Thoracic aorta (tissue), 2 donors: ENCODE data around the gene CDH26. TPM values are rescaled to one million over a fixed set of nuclear protein-coding genes. Genes with fewer than 3 reads are reported as not detected.
A peak's percentile ranks its signal among the peaks of the same experiment; 100 is the strongest.

Experiments
- ATAC-seq: fragments of 150-250 bp; one replicate; pipeline ENCODE4 v1.8.0; 2017; ENCODE audit warnings: low read depth; ENCODE audit not compliant: insufficient number of reproducible peaks, low FRiP score
- DNase-seq: peaks from one replicate; pipeline ENCODE4 v3.0.0-alpha.2; 2020; ENCODE audit warnings: low spot score
- H3K27ac ChIP-seq, 2 donors: fragments of 200-600 bp; sonication (generic); 1 replicate in 1 of 2; 2 replicates in 1 of 2; pipeline ENCODE4 v1.5.1; 2016; ENCODE audit warnings: mild to moderate bottlenecking in 2 of 2, moderate library complexity in 2 of 2
- H3K27me3 ChIP-seq: fragments of 200-600 bp; sonication (generic); replicated peaks from 2 replicates; pipeline ENCODE4 v1.6.0; 2016; ENCODE audit warnings: mild to moderate bottlenecking; ENCODE audit not compliant: insufficient read depth
- H3K36me3 ChIP-seq: fragments of 200-600 bp; sonication (generic); one replicate; pipeline ENCODE4 v1.5.1; 2016
- H3K4me1 ChIP-seq, 2 donors: fragments of 200-600 bp; sonication (generic); 1 replicate in 1 of 2; 2 replicates in 1 of 2; pipeline versions ENCODE4 v1.5.1 to v1.6.0; 2016; ENCODE audit warnings: low read depth in 2 of 2, mild to moderate bottlenecking in 1 of 2; ENCODE audit not compliant: control insufficient read depth in 1 of 2
- H3K4me3 ChIP-seq: fragments of 200-600 bp; sonication (generic); 2 replicates; pipeline ENCODE4 v1.5.1; 2016; ENCODE audit warnings: mild to moderate bottlenecking
- H3K9me3 ChIP-seq: fragments of 200-600 bp; sonication (generic); 2 replicates; pipeline ENCODE4 v1.5.1; 2016
- total RNA-seq, 2 donors: library from RNA; depleted of rRNA; stranded (reverse); fragments of >200 nt; gene quantifications; one replicate each; pipeline versions ENCODE4 v1.1.0 to v1.2.3, GENCODE V29; 2016
- TF ChIP-seq, protein P1 (sequence below): fragments of 200-600 bp; sonication (generic); IDR thresholded peaks from one replicate; pipeline ENCODE4 v1.5.1; 2019; ENCODE audit warnings: antibody characterized with exemption

Gene CDH26
- total RNA-seq, 2 donors from 2014 or later, result 2.3 to 2.5 TPM

DNA sequence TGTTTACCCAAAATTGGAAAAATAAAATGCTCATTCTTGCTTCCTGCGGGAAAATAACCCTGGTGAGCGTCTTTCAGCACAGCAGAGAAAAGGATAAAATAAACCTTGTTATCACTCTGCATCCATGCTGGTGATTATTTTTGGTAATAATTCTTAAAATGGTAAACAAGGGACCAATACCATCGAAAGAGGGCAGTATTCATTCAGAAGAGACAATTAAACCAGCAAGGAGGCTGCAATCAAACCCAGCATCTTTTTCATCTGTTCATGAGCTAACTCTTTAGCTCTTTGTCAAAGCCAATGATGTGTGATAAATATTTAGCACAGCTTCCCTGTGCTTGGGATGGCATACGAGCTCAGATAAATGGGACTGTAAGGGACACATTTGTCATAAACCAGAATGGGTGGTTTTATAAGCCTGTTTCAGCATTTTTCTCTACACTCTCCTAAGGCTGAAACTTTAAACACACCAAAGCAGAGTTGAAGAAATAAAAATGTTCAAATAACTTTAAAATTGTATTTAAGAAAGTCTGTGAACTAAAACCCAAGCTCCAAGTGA lies 34.4 kb downstream of the CDH26 start:
- no peak for DNase-seq
- H3K27ac ChIP-seq, result no peak overlapping the region
- peaks cover 0 to 10% of the 10 kb centered on the region in 2 donors for H3K4me1 ChIP-seq
- H3K4me3 ChIP-seq, result no peak overlapping the region
- no peaks in the 10 kb centered on the region for H3K27me3 ChIP-seq
- H3K9me3 ChIP-seq, result no peaks in the 10 kb centered on the region
- TF ChIP-seq, protein P1, sequence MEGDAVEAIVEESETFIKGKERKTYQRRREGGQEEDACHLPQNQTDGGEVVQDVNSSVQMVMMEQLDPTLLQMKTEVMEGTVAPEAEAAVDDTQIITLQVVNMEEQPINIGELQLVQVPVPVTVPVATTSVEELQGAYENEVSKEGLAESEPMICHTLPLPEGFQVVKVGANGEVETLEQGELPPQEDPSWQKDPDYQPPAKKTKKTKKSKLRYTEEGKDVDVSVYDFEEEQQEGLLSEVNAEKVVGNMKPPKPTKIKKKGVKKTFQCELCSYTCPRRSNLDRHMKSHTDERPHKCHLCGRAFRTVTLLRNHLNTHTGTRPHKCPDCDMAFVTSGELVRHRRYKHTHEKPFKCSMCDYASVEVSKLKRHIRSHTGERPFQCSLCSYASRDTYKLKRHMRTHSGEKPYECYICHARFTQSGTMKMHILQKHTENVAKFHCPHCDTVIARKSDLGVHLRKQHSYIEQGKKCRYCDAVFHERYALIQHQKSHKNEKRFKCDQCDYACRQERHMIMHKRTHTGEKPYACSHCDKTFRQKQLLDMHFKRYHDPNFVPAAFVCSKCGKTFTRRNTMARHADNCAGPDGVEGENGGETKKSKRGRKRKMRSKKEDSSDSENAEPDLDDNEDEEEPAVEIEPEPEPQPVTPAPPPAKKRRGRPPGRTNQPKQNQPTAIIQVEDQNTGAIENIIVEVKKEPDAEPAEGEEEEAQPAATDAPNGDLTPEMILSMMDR, result no peak
- no peaks in the 10 kb centered on the region for H3K36me3 ChIP-seq
- no peak for ATAC-seq

DNA sequence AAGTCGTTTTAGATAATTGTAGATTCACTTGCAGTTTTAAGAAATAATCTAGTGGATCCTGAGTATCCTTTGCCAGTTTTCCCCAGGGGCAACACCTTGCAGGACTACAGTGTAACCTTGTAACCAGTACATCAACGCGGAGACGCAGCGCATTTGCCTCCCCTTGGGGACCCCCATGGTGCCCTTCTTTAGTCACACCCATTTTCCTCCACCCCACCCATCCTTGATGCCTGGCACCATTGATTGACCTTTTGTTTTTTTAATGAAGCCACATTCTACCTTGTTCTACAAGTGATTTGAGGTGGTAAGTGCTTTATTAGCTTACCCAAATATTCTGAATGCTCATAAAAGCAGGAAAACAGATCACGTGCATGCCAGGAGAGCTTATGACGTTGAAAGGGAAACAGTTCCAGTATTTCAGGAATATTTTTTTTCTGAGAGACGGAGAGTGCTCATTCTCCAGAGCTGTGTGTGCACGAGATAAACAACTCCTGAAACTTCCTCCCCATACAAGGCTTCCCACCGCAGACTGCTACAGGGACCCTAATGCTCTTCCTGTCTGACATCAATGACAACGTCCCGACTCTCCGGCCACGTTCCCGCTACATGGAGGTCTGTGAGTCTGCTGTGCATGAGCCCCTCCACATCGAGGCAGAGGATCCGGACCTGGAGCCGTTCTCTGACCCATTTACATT lies 35.7 kb downstream of the CDH26 start:
- DNase-seq (no peak), ATAC-seq (no peak)
- TF ChIP-seq, protein P1, result no peak
- Histone ChIP-seq H3K36me3 (no peaks in the 10 kb centered on the region), H3K27me3 (no peaks in the 10 kb centered on the region), H3K27ac (no peak overlapping the region), H3K4me3 (peak overlapping the region; percentile 43), H3K9me3 (no peaks in the 10 kb centered on the region), H3K4me1 (peaks cover 0 to 5% of the 10 kb centered on the region in 2 donors)

GRCh38 chr20:59994697-59995122 lies 36.5 kb downstream of the CDH26 start:
- H3K4me3 ChIP-seq, result peak overlapping the region; percentile 43
- no peak for DNase-seq
- TF ChIP-seq, protein P1, result no peak
- no peak overlapping the region for H3K27ac ChIP-seq
- H3K4me1 ChIP-seq, result peaks cover 0 to 5% of the 10 kb centered on the region in 2 donors
- no peaks in the 10 kb centered on the region for H3K27me3 ChIP-seq
- no peak for ATAC-seq
- no peaks in the 10 kb centered on the region for H3K36me3 ChIP-seq
- H3K9me3 ChIP-seq, result no peaks in the 10 kb centered on the region

DNA sequence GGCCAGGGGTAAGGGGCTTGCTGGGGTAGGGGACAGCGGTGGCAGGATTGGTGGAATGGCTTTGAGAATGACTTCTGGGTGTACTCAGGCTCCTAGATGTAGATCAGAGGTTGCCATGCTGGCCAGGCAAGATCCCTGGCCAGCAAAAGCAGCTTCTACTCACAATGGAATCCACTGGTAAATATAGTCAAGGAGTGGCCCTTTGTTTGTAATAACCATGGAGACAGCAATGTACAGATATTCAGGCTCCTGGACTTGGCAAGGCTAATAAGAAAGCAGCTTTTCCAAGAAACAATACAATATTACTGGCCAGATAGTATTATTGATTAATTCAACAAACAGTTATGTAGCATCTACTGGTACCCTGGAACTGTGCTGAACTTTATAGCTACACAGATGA lies 37.9 kb downstream of the CDH26 start:
- H3K27ac ChIP-seq, result no peak overlapping the region
- H3K36me3 ChIP-seq, result no peaks in the 10 kb centered on the region
- H3K27me3 ChIP-seq, result no peaks in the 10 kb centered on the region
- H3K4me3 ChIP-seq, result no peak overlapping the region
- H3K9me3 ChIP-seq, result no peaks in the 10 kb centered on the region
- peaks cover 0 to 5% of the 10 kb centered on the region in 2 donors for H3K4me1 ChIP-seq
- no peak for DNase-seq
- TF ChIP-seq, protein P1, result no peak
- no peak for ATAC-seq

DNA sequence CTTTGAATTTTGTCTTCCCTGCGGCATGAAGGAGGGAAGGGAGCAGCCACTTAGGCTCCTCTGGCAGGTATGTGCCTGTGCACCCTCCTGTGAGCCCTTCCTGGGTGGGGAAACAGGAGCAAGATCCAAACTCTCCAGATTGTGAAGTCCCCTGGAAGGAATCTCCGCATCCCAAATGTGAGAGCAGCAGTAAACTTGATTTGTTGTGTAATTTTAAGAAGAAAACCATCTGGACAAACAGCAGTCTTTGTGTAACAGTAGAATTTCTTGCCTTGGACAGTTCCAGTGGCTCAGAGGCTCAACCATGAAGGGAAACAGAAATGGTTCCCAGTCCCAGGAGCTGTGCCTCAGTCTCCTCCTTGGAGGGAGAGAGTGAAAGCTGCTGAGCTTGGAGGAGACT lies 39.7 kb downstream of the CDH26 start:
- ATAC-seq (no peak), DNase-seq (no peak)
- TF ChIP-seq, protein P1, result no peak
- peaks cover 0 to 5% of the 10 kb centered on the region in 2 donors for H3K4me1 ChIP-seq
- H3K27ac ChIP-seq, result no peak overlapping the region
- no peaks in the 10 kb centered on the region for H3K36me3 ChIP-seq
- no peaks in the 10 kb centered on the region for H3K9me3 ChIP-seq
- H3K4me3 ChIP-seq, result no peak overlapping the region
- no peaks in the 10 kb centered on the region for H3K27me3 ChIP-seq
